HG03378 (cell line): ENCODE measurements around the gene EXOC8.

Experiments
- ATAC-seq: cut with Tn5 transposase; IDR thresholded peaks from one replicate; pipeline ENCODE4 v1.9.1; 2021; ENCODE audit warnings: mild to moderate bottlenecking, moderate library complexity; ENCODE audit not compliant: unreplicated experiment

Gene EXOC8

GRCh38 chr1:231317306-231318014, 20.2 kb downstream of the EXOC8 start:
- ATAC-seq, result no peak

- no peak for ATAC-seq
Measured at GRCh38 chr1:231315887-231316286, 21.8 kb downstream of the EXOC8 start.

GRCh38 chr1:231313661-231314060, 24.0 kb downstream of the EXOC8 start:
- ATAC-seq, result no peak

- ATAC-seq, result no peak
Measured at GRCh38 chr1:231312432-231312788, 25.2 kb downstream of the EXOC8 start.

- ATAC-seq, result no peak
Measured at GRCh38 chr1:231311720-231312431, 25.8 kb downstream of the EXOC8 start.

GRCh38 chr1:231310391-231310934, 27.2 kb downstream of the EXOC8 start:
- no peak for ATAC-seq

- no peak for ATAC-seq
Measured at GRCh38 chr1:231301990-231302389, 35.7 kb downstream of the EXOC8 start.

- no peak for ATAC-seq
Measured at GRCh38 chr1:231295938-231296337, 41.7 kb downstream of the EXOC8 start.

- no peak for ATAC-seq
Measured at GRCh38 chr1:231286603-231287002, 51.0 kb downstream of the EXOC8 start.

GRCh38 chr1:231284441-231284840, 53.2 kb downstream of the EXOC8 start:
- no peak for ATAC-seq
